Esophagus (tissue), 2 donors: Measurements from ENCODE around the gene ACER2. TPM values are rescaled to one million over a fixed set of nuclear protein-coding genes. Genes with fewer than 3 reads are reported as not detected.

Source experiments
- H3K27ac ChIP-seq, 2 donors: one replicate each; pipeline ENCODE4 v1.5.1; 2013; ENCODE audit warnings: low read depth in 2 of 2, mild to moderate bottlenecking in 2 of 2, inconsistent platforms in 1 of 2, low read length in 1 of 2, moderate library complexity in 1 of 2
- H3K27me3 ChIP-seq, 2 donors: one replicate each; pipeline ENCODE4 v1.6.1; 2013; ENCODE audit warnings: low read length in 2 of 2, control low read depth in 1 of 2, mild to moderate bottlenecking in 1 of 2; ENCODE audit not compliant: insufficient read depth in 2 of 2, control insufficient read depth in 1 of 2
- H3K36me3 ChIP-seq, 2 donors: one replicate each; pipeline ENCODE4 v1.6.1; 2013; ENCODE audit warnings: low read length in 1 of 2; ENCODE audit not compliant: control insufficient read depth in 2 of 2, insufficient read depth in 2 of 2
- H3K4me1 ChIP-seq, 2 donors: one replicate each; pipeline ENCODE4 v1.6.1; 2013; ENCODE audit warnings: low read length in 1 of 2; ENCODE audit not compliant: control insufficient read depth in 2 of 2, insufficient read depth in 2 of 2
- H3K4me3 ChIP-seq, 2 donors: one replicate each; pipeline ENCODE4 v1.5.1; 2013; ENCODE audit warnings: low read length in 2 of 2, mild to moderate bottlenecking in 2 of 2, low read depth in 1 of 2, moderate library complexity in 1 of 2
- H3K9me3 ChIP-seq, 2 donors: one replicate each; pipeline ENCODE4 v1.6.1; 2013; ENCODE audit warnings: mild to moderate bottlenecking in 2 of 2, low read depth in 1 of 2, low read length in 1 of 2, moderate library complexity in 1 of 2; ENCODE audit not compliant: control insufficient read depth in 2 of 2, insufficient read depth in 1 of 2
- WGBS, 2 donors: extraction: QIAGEN DNeasy Blood & Tissue Kit; methylation state at CpG; one replicate each; pipeline ENCODE4 v1.1.7; 2013; 5-methylcytosine and 5-hydroxymethylcytosine counted together
- polyA plus RNA-seq, 2 donors: library from polyadenylated mRNA; stranded (reverse); fragments of 200-250 nt; gene quantifications; one replicate each; pipeline ENCODE4 v1.2.3, GENCODE V29; 2013
- donor health status: healthy with polysubstance abuse.
- donor health status: Bipolar disorder and iron deficiency.

The ACER2 gene
- polyA plus RNA-seq, 2 donors: 0.39 to 0.73 TPM

GRCh38 chr9:19440823-19441580 is 32.2 kb downstream of the ACER2 start:
- Histone ChIP-seq H3K36me3 (peaks cover 0 to 4% of the 10 kb centered on the region in 2 donors), H3K27ac (no peak overlapping the region), H3K9me3 (no peaks in the 10 kb centered on the region), H3K4me1 (no peaks in the 10 kb centered on the region), H3K4me3 (no peak overlapping the region), H3K27me3 (no peaks in the 10 kb centered on the region)
- WGBS, 2 donors: 89 to 94% methylated on average over 5 of the region's 5 CpGs

GRCh38 chr9:19441730-19442129 is 32.9 kb downstream of the ACER2 start:
- Histone ChIP-seq H3K9me3 (no peaks in the 10 kb centered on the region), H3K27me3 (no peaks in the 10 kb centered on the region), H3K27ac (no peak overlapping the region), H3K36me3 (peaks cover 0 to 4% of the 10 kb centered on the region in 2 donors), H3K4me1 (no peaks in the 10 kb centered on the region), H3K4me3 (no peak overlapping the region)
- 59 to 73% methylated on average over 4 of the region's 4 CpGs for WGBS, 2 donors

- peaks cover 0 to 4% of the 10 kb centered on the region in 2 donors for H3K36me3 ChIP-seq
- no peak overlapping the region for H3K4me3 ChIP-seq
- H3K27me3 ChIP-seq: no peaks in the 10 kb centered on the region
- no peaks in the 10 kb centered on the region for H3K9me3 ChIP-seq
- 92 to 93% methylated on average over 9 of the region's 9 CpGs for WGBS, 2 donors
- H3K27ac ChIP-seq: no peak overlapping the region
- H3K4me1 ChIP-seq: no peaks in the 10 kb centered on the region
Measured at GRCh38 chr9:19442240-19442639, 33.4 kb downstream of the ACER2 start.

GRCh38 chr9:19445452-19445851 is 36.6 kb downstream of the ACER2 start:
- WGBS, 2 donors: 89 to 95% methylated on average over 2 of the region's 2 CpGs
- H3K9me3 ChIP-seq: no peaks in the 10 kb centered on the region
- no peak overlapping the region for H3K27ac ChIP-seq
- peaks cover 0 to 4% of the 10 kb centered on the region in 2 donors for H3K36me3 ChIP-seq
- H3K4me1 ChIP-seq: no peaks in the 10 kb centered on the region
- no peaks in the 10 kb centered on the region for H3K27me3 ChIP-seq
- H3K4me3 ChIP-seq: no peak overlapping the region

GRCh38 chr9:19446361-19446861 is 37.6 kb downstream of the ACER2 start:
- no peaks in the 10 kb centered on the region for H3K27me3 ChIP-seq
- H3K9me3 ChIP-seq: no peaks in the 10 kb centered on the region
- no peak overlapping the region for H3K4me3 ChIP-seq
- no peaks in the 10 kb centered on the region for H3K4me1 ChIP-seq
- WGBS, 2 donors: 85 to 94% methylated on average over 7 of the region's 7 CpGs
- peaks cover 3 to 4% of the 10 kb centered on the region in 2 donors for H3K36me3 ChIP-seq
- H3K27ac ChIP-seq: no peak overlapping the region

GRCh38 chr9:19451240-19452087 is 42.7 kb downstream of the ACER2 start:
- H3K27ac ChIP-seq: no peak overlapping the region
- no peaks in the 10 kb centered on the region for H3K4me1 ChIP-seq
- peaks cover 3 to 5% of the 10 kb centered on the region in 2 donors for H3K36me3 ChIP-seq
- no peaks in the 10 kb centered on the region for H3K27me3 ChIP-seq
- H3K4me3 ChIP-seq: no peak overlapping the region
- no peaks in the 10 kb centered on the region for H3K9me3 ChIP-seq
- 88 to 92% methylated on average over 9 of the region's 9 CpGs for WGBS, 2 donors

GRCh38 chr9:19456426-19456825 is 47.6 kb downstream of the ACER2 start:
- no peak overlapping the region for H3K27ac ChIP-seq
- no peaks in the 10 kb centered on the region for H3K4me1 ChIP-seq
- no peak overlapping the region for H3K4me3 ChIP-seq
- no peaks in the 10 kb centered on the region for H3K9me3 ChIP-seq
- peaks cover 2 to 3% of the 10 kb centered on the region in 2 donors for H3K36me3 ChIP-seq
- WGBS, 2 donors: 51 to 60% methylated on average over 3 of the region's 3 CpGs
- H3K27me3 ChIP-seq: no peaks in the 10 kb centered on the region

GRCh38 chr9:19456996-19457692 is 48.3 kb downstream of the ACER2 start:
- H3K4me1 ChIP-seq: no peaks in the 10 kb centered on the region
- H3K4me3 ChIP-seq: no peak overlapping the region
- H3K36me3 ChIP-seq: no peaks in the 10 kb centered on the region
- WGBS, 2 donors: 35 to 36% methylated on average over 12 of the region's 12 CpGs
- no peak overlapping the region for H3K27ac ChIP-seq
- no peaks in the 10 kb centered on the region for H3K27me3 ChIP-seq
- no peaks in the 10 kb centered on the region for H3K9me3 ChIP-seq

GRCh38 chr9:19457693-19458009 is 48.8 kb downstream of the ACER2 start:
- no peak overlapping the region for H3K4me3 ChIP-seq
- H3K27ac ChIP-seq: no peak overlapping the region
- H3K9me3 ChIP-seq: no peaks in the 10 kb centered on the region
- 20 to 27% methylated on average over 5 of the region's 5 CpGs for WGBS, 2 donors
- H3K4me1 ChIP-seq: no peaks in the 10 kb centered on the region
- no peaks in the 10 kb centered on the region for H3K27me3 ChIP-seq
- H3K36me3 ChIP-seq: no peaks in the 10 kb centered on the region
